NT2/D1 (cell line): ENCODE results near the gene TMC5.

ENCODE experiments used
- DNase-seq: peaks from one replicate; pipeline ENCODE4 v3.0.0-alpha.2; 2011; ENCODE audit warnings: low read depth, low spot score
- H3K27me3 ChIP-seq: 2 replicates; pipeline ENCODE4 v1.6.0; 2011; ENCODE audit warnings: mild to moderate bottlenecking; ENCODE audit not compliant: insufficient read length, insufficient read depth
- H3K36me3 ChIP-seq: 2 replicates; pipeline ENCODE4 v1.6.1; 2011; ENCODE audit warnings: mild to moderate bottlenecking, low read length, mixed read lengths; ENCODE audit not compliant: insufficient read depth, insufficient read length
- H3K4me1 ChIP-seq: 2 replicates; pipeline ENCODE4 v1.5.1; 2011; ENCODE audit not compliant: insufficient read depth, insufficient read length
- H3K4me3 ChIP-seq: 2 replicates; pipeline ENCODE4 v1.5.1; 2011; ENCODE audit warnings: low read depth; ENCODE audit not compliant: insufficient read length
- H3K9ac ChIP-seq: 2 replicates; pipeline ENCODE4 v1.6.0; 2011; ENCODE audit warnings: low read depth; ENCODE audit not compliant: insufficient read length
- H3K9me3 ChIP-seq: 2 replicates; pipeline ENCODE4 v1.5.1; 2011; ENCODE audit warnings: mild to moderate bottlenecking, low read length; ENCODE audit not compliant: insufficient read depth
- SUZ12 ChIP-seq: IDR thresholded peaks from 2 replicates; pipeline ENCODE4 v1.6.1; 2011; ENCODE audit not compliant: insufficient read length, insufficient read depth; ENCODE audit errors: extremely low read depth
- YY1 ChIP-seq: IDR thresholded peaks from 2 replicates; pipeline ENCODE4 v1.6.1; 2011; ENCODE audit not compliant: insufficient read length, insufficient read depth
- ZNF274 ChIP-seq: IDR thresholded peaks from 2 replicates; pipeline ENCODE4 v1.6.1; 2011; ENCODE audit warnings: mild to moderate bottlenecking, low read depth, low read length

Gene TMC5

GRCh38 chr16:19430345-19430744, 12.7 kb downstream of the TMC5 start:
- DNase-seq: no peak
- Histone ChIP-seq H3K36me3 (no peaks in the 10 kb centered on the region), H3K9me3 (no peaks in the 10 kb centered on the region), H3K9ac (no peak overlapping the region), H3K4me3 (no peak overlapping the region), H3K4me1 (no peaks in the 10 kb centered on the region), H3K27me3 (no peaks in the 10 kb centered on the region)
- TF ChIP-seq YY1 (no peak), ZNF274 (no peak), SUZ12 (no peak)

- H3K4me3 ChIP-seq: no peak overlapping the region
- H3K27me3 ChIP-seq: no peaks in the 10 kb centered on the region
Measured at GRCh38 chr16:19431636-19432340, 14.1 kb downstream of the TMC5 start.

DNA sequence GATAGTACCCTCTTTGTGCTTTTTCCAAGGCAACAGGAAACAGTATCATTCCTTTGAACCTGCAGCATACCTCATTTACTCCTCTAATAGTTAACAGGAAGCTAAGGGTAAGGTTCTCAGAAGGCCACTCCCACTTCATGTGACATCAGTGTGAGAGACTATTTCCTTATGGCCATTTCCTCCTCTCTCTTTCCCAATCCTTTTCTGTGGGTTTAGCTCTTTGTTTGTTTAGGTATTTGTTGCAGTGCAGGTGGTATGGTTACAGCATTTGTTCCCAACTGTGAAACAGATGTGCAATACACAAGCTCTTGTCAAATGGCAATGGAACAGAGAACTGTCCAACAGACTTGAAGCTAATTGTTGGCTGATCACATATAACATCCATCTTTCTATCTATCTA, 14.7 kb downstream of the TMC5 start:
- H3K27me3 ChIP-seq: no peaks in the 10 kb centered on the region
- H3K4me3 ChIP-seq: no peak overlapping the region
- H3K36me3 ChIP-seq: no peaks in the 10 kb centered on the region
- TF ChIP-seq YY1: no peak
- H3K9ac ChIP-seq: no peak overlapping the region
- no peaks in the 10 kb centered on the region for H3K9me3 ChIP-seq
- DNase-seq: no peak
- no peaks in the 10 kb centered on the region for H3K4me1 ChIP-seq

More at GRCh38 chr16:19431636-19432340, 14.1 kb downstream of the TMC5 start:
- Histone ChIP-seq H3K36me3 (no peaks in the 10 kb centered on the region), H3K9ac (no peak overlapping the region), H3K4me1 (no peaks in the 10 kb centered on the region), H3K9me3 (no peaks in the 10 kb centered on the region)
- DNase-seq: no peak
- no peak for TF ChIP-seq SUZ12
- TF ChIP-seq YY1: no peak
- TF ChIP-seq ZNF274: no peak

DNA sequence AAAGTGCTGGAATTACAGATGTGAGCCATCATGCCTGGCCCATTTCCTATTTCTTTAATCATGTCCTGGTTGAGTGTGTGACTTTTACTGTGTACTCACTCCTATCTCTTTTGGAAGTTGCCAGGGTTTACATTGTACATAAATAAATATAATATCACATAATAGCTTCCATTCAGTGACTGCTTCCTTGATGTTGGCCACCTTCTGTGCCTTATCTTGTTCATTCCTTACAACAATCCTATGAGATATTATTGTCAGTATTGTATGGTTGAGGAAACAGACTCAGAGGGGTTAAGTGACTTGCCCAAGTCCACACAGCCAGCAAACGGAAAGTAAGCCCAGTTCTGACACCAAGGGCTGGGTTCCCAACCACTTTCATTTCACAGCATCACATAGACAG, 16.9 kb downstream of the TMC5 start:
- no peaks in the 10 kb centered on the region for H3K36me3 ChIP-seq
- no peaks in the 10 kb centered on the region for H3K4me1 ChIP-seq
- H3K27me3 ChIP-seq: no peaks in the 10 kb centered on the region
- H3K4me3 ChIP-seq: no peak overlapping the region
- H3K9ac ChIP-seq: no peak overlapping the region
- no peak for TF ChIP-seq ZNF274
- TF ChIP-seq YY1: no peak
- TF ChIP-seq SUZ12: no peak
- DNase-seq: no peak
- no peaks in the 10 kb centered on the region for H3K9me3 ChIP-seq

- no peak for DNase-seq
- no peak overlapping the region for H3K4me3 ChIP-seq
- no peak overlapping the region for H3K9ac ChIP-seq
- H3K36me3 ChIP-seq: no peaks in the 10 kb centered on the region
- no peaks in the 10 kb centered on the region for H3K4me1 ChIP-seq
- no peaks in the 10 kb centered on the region for H3K27me3 ChIP-seq
- TF ChIP-seq YY1 (no peak), SUZ12 (no peak), ZNF274 (no peak)
- H3K9me3 ChIP-seq: no peaks in the 10 kb centered on the region
Measured at GRCh38 chr16:19436540-19436939, 18.9 kb downstream of the TMC5 start.

- Histone ChIP-seq H3K27me3 (no peaks in the 10 kb centered on the region), H3K36me3 (no peaks in the 10 kb centered on the region), H3K4me1 (no peaks in the 10 kb centered on the region), H3K9ac (no peak overlapping the region), H3K4me3 (no peak overlapping the region), H3K9me3 (no peaks in the 10 kb centered on the region)
- DNase-seq: no peak
- TF ChIP-seq SUZ12 (no peak), ZNF274 (no peak), YY1 (no peak)
Measured at GRCh38 chr16:19437280-19437679, 19.6 kb downstream of the TMC5 start.

GRCh38 chr16:19438739-19439138, 21.1 kb downstream of the TMC5 start:
- Histone ChIP-seq H3K36me3 (no peaks in the 10 kb centered on the region), H3K4me1 (no peaks in the 10 kb centered on the region), H3K9me3 (no peaks in the 10 kb centered on the region), H3K4me3 (no peak overlapping the region), H3K27me3 (no peaks in the 10 kb centered on the region), H3K9ac (no peak overlapping the region)
- DNase-seq: no peak
- TF ChIP-seq YY1 (no peak), SUZ12 (no peak), ZNF274 (no peak)
